IMR-90 (cell line): Measurements from ENCODE around the gene SORBS1. TPM values are rescaled to one million over a fixed set of nuclear protein-coding genes. Genes with fewer than 3 reads are reported as not detected.

Experiments
- ATAC-seq: fragments of 200-7000 bp; cut with Tn5 transposase; 2 replicates; pipeline ENCODE4 v1.9.1; 2020; ENCODE audit warnings: low read depth, mild to moderate bottlenecking, moderate library complexity
- BruUV-seq: library from RNA; stranded (reverse); fragments of 400-500 nt; replicated peaks from 2 replicates; lab custom pipeline; 2021; lab: Mats Ljungman, UMichigan
- CTCF ChIA-PET: fragments of 300-600 bp; formaldehyde crosslinking; extraction: SDS; loops from one replicate; lab custom pipeline; 2021; ENCODE audit warnings: antibody characterized with exemption; lab: Yijun Ruan, JAX
- POLR2A ChIA-PET: fragments of 300-600 bp; sonication (Branson Sonifier 250); formaldehyde crosslinking; loops from one replicate; lab custom pipeline; 2022; ENCODE audit warnings: antibody characterized with exemption; ENCODE audit not compliant: unreplicated experiment; lab: Charles Lee
- DNase-seq: peaks from one replicate; pipeline ENCODE4 v3.0.0; 2013
- H2AFZ ChIP-seq: replicated peaks from 2 replicates; pipeline ENCODE3; 2013; ENCODE audit warnings: low read length, mild to moderate bottlenecking; ENCODE audit not compliant: poor library complexity
- H2AK5ac ChIP-seq: 2 replicates; pipeline ENCODE4 v1.6.1; 2013; ENCODE audit warnings: low read depth, low read length, inconsistent platforms
- H2AK9ac ChIP-seq: replicated peaks from 2 replicates; pipeline ENCODE3; 2013; ENCODE audit warnings: mild to moderate bottlenecking, low read depth, low read length, moderate library complexity; ENCODE audit not compliant: poor library complexity
- H2BK120ac ChIP-seq: 2 replicates; pipeline ENCODE4 v1.6.1; 2013; ENCODE audit warnings: low read depth, low read length, inconsistent platforms
- H2BK15ac ChIP-seq: 3 replicates; pipeline ENCODE4 v1.6.1; 2013; ENCODE audit warnings: low read depth, low read length, inconsistent platforms
- H2BK20ac ChIP-seq: 2 replicates; pipeline ENCODE4 v1.6.1; 2013; ENCODE audit warnings: low read depth, mild to moderate bottlenecking, inconsistent platforms, low read length, moderate library complexity
- H2BK5ac ChIP-seq: 2 replicates; pipeline ENCODE4 v1.6.1; 2013; ENCODE audit warnings: mild to moderate bottlenecking, low read depth, low read length, inconsistent platforms; ENCODE audit not compliant: poor library complexity, severe bottlenecking
- H3K14ac ChIP-seq: replicated peaks from 2 replicates; pipeline ENCODE4 v1.6.1; 2013; ENCODE audit warnings: low read depth, low read length, inconsistent platforms
- H3K18ac ChIP-seq: 2 replicates; pipeline ENCODE4 v1.6.1; 2013; ENCODE audit warnings: low read depth, low read length, control low read depth
- H3K23ac ChIP-seq: 2 replicates; pipeline ENCODE4 v1.6.1; 2013; ENCODE audit warnings: low read depth, low read length, inconsistent platforms
- H3K27ac ChIP-seq: 2 replicates; pipeline ENCODE4 v1.5.1; 2013; ENCODE audit warnings: mild to moderate bottlenecking, control low read depth, low read length; ENCODE audit not compliant: insufficient read depth
- H3K27me3 ChIP-seq: 2 replicates; pipeline ENCODE4 v1.6.1; 2013; ENCODE audit warnings: low read length; ENCODE audit not compliant: control insufficient read depth, insufficient read depth
- H3K36me3 ChIP-seq: 2 replicates; pipeline ENCODE4 v1.6.1; 2013; ENCODE audit warnings: low read length, mixed read lengths; ENCODE audit not compliant: control insufficient read depth, insufficient read depth
- H3K4ac ChIP-seq: 2 replicates; pipeline ENCODE4 v1.6.1; 2013; ENCODE audit warnings: low read depth, low read length, inconsistent platforms
- H3K4me1 ChIP-seq: 2 replicates; pipeline ENCODE4 v1.6.1; 2013; ENCODE audit warnings: low read length, mixed read lengths; ENCODE audit not compliant: control insufficient read depth, insufficient read depth
- H3K4me2 ChIP-seq: 2 replicates; pipeline ENCODE4 v1.6.1; 2013; ENCODE audit warnings: low read depth, mild to moderate bottlenecking, control low read depth, low read length, moderate library complexity
- H3K4me3 ChIP-seq: 2 replicates; pipeline ENCODE4 v1.5.1; 2013; ENCODE audit warnings: low read depth, mild to moderate bottlenecking, control low read depth, low read length, moderate library complexity; ENCODE audit not compliant: insufficient read depth
- H3K56ac ChIP-seq: 2 replicates; pipeline ENCODE4 v1.6.1; 2013; ENCODE audit warnings: low read length, inconsistent platforms; ENCODE audit not compliant: insufficient read depth; ENCODE audit errors: extremely low read depth
- H3K79me1 ChIP-seq, 2 experiments: 2 replicates each; pipeline ENCODE4 v1.6.1; 2013; ENCODE audit warnings: low read length in 2 of 2, inconsistent platforms in 1 of 2, low read depth in 1 of 2
- H3K9ac ChIP-seq: 2 replicates; pipeline ENCODE4 v1.6.1; 2013; ENCODE audit warnings: low read depth, low read length, control low read depth
- H3K9me1 ChIP-seq: 2 replicates; pipeline ENCODE4 v1.6.1; 2013; ENCODE audit warnings: low read length, inconsistent platforms; ENCODE audit not compliant: insufficient read depth
- H3K9me3 ChIP-seq: 2 replicates; pipeline ENCODE4 v1.6.1; 2013; ENCODE audit warnings: low read length; ENCODE audit not compliant: control insufficient read depth, insufficient read depth
- H4K20me1 ChIP-seq: 2 replicates; pipeline ENCODE4 v1.6.1; 2013; ENCODE audit warnings: low read length, inconsistent platforms; ENCODE audit not compliant: insufficient read depth
- H4K5ac ChIP-seq: 2 replicates; pipeline ENCODE4 v1.6.1; 2013; ENCODE audit warnings: mild to moderate bottlenecking, low read depth, low read length, control low read depth
- H4K8ac ChIP-seq, 2 experiments: 2 replicates each; pipeline ENCODE4 v1.6.1; 2013; ENCODE audit warnings: low read depth in 2 of 2, low read length in 2 of 2, control low read depth in 1 of 2, inconsistent platforms in 1 of 2
- H4K91ac ChIP-seq: 2 replicates; pipeline ENCODE4 v1.6.1; 2013; ENCODE audit warnings: low read depth, low read length, inconsistent platforms; ENCODE audit not compliant: insufficient read depth
- BHLHE40 ChIP-seq: fragments of 150-350 bp; IDR thresholded peaks from 2 replicates; pipeline ENCODE4 v1.6.1; 2016; ENCODE audit warnings: mild to moderate bottlenecking, low read depth, low read length
- CEBPB ChIP-seq: IDR thresholded peaks from 2 replicates; pipeline ENCODE4 v1.6.1; 2012; ENCODE audit warnings: low read depth, low read length, improper control_type of control experiment
- CHD1 ChIP-seq: IDR thresholded peaks from 2 replicates; pipeline ENCODE4 v1.6.1; 2012; ENCODE audit warnings: low read depth, low read length, improper control_type of control experiment
- FOS ChIP-seq: fragments of 150-350 bp; IDR thresholded peaks from 2 replicates; pipeline ENCODE4 v1.6.1; 2016; ENCODE audit warnings: low read depth, low read length
- MAZ ChIP-seq: IDR thresholded peaks from 2 replicates; pipeline ENCODE4 v1.6.1; 2012; ENCODE audit warnings: low read depth, mild to moderate bottlenecking, low read length, improper control_type of control experiment, moderate library complexity, borderline replicate concordance
- MXI1 ChIP-seq: IDR thresholded peaks from 2 replicates; pipeline ENCODE4 v1.6.1; 2012; ENCODE audit warnings: low read depth, mild to moderate bottlenecking, low read length, moderate library complexity, borderline replicate concordance
- NFE2L2 ChIP-seq: fragments of 150-350 bp; IDR thresholded peaks from 2 replicates; pipeline ENCODE4 v1.6.1; 2016; ENCODE audit warnings: low read depth, mild to moderate bottlenecking, low read length
- POLR2A ChIP-seq: IDR thresholded peaks from 2 replicates; pipeline ENCODE4 v1.6.1; 2012; ENCODE audit warnings: mild to moderate bottlenecking, low read depth, low read length
- RAD21 ChIP-seq: IDR thresholded peaks from 2 replicates; pipeline ENCODE4 v1.6.1; 2012; ENCODE audit warnings: low read length, improper control_type of control experiment
- RCOR1 ChIP-seq: IDR thresholded peaks from 2 replicates; pipeline ENCODE4 v1.6.1; 2012; ENCODE audit warnings: mild to moderate bottlenecking, low read length, improper control_type of control experiment; ENCODE audit not compliant: insufficient replicate concordance
- RFX5 ChIP-seq: IDR thresholded peaks from 2 replicates; pipeline ENCODE4 v1.8.0; 2012; ENCODE audit warnings: low read depth, mild to moderate bottlenecking, low read length, moderate library complexity
- SMC3 ChIP-seq: fragments of 150-350 bp; IDR thresholded peaks from 2 replicates; pipeline ENCODE4 v1.6.1; 2016; ENCODE audit warnings: low read depth, mild to moderate bottlenecking, antibody characterized with exemption, low read length, moderate library complexity
- WGBS, 2 experiments: methylation state at CpG; one replicate each; pipeline versions ENCODE4 v1.1.5 to v1.1.7; 2013; ENCODE audit warnings: missing lambda C conversion rate in 2 of 2; ENCODE audit not compliant: insufficient read length in 1 of 2; ENCODE audit errors: extremely low coverage in 2 of 2; 5-methylcytosine and 5-hydroxymethylcytosine counted together
- dilution Hi-C: fragments of 300-500 bp; cut with HindIII; formaldehyde crosslinking; loops from one replicate; pipeline ENCODE4 v1.14.3; 2018; ENCODE audit warnings: low sequenced_read_pairs; ENCODE audit not compliant: unreplicated experiment
- in situ Hi-C: fragments of 300-500 bp; cut with MboI; formaldehyde crosslinking; loops from 3 replicates; pipeline ENCODE4 v1.14.3; 2019; ENCODE audit warnings: low sequenced_read_pairs, inconsistent platforms, mixed read lengths
- intact Hi-C: fragments of 100-400 bp; cut with micrococcal nuclease; formaldehyde crosslinking; loops from 2 replicates; pipeline ENCODE4 v1.10.0; 2022
- polyA plus RNA-seq, 3 experiments: library from polyadenylated mRNA; depleted of rRNA; stranded (reverse); fragments of >200 nt; gene quantifications; 2 replicates each; pipeline ENCODE4 v1.2.3, GENCODE V29; 2012; ENCODE audit warnings: low replicate concordance in 1 of 3
- total RNA-seq: library from RNA; depleted of rRNA; stranded (reverse); fragments of >200 nt; gene quantifications from 2 replicates; pipeline ENCODE4 v1.2.3, GENCODE V29; 2012
- TF ChIP-seq, protein P1 (sequence below): fragments of 150-350 bp; IDR thresholded peaks from 2 replicates; pipeline ENCODE4 v1.6.1; 2017; ENCODE audit warnings: mild to moderate bottlenecking, antibody characterized with exemption, low read length, low read depth
- TF ChIP-seq, protein P2 (sequence below): fragments of 150-350 bp; IDR thresholded peaks from 2 replicates; pipeline ENCODE4 v1.6.1; 2016; ENCODE audit warnings: low read depth, mild to moderate bottlenecking, low read length, moderate library complexity, borderline replicate concordance
- TF ChIP-seq, protein P3 (sequence below): conservative IDR thresholded peaks from 2 replicates; pipeline ENCODE4 v1.5.1; 2012; ENCODE audit warnings: mild to moderate bottlenecking, low read depth, low read length, improper control_type of control experiment

SORBS1 gene
- total and polyA plus RNA-seq, 2 of the 4 experiments (the other 2 are of a cell fraction) = 0.18 to 0.32 TPM

DNA sequence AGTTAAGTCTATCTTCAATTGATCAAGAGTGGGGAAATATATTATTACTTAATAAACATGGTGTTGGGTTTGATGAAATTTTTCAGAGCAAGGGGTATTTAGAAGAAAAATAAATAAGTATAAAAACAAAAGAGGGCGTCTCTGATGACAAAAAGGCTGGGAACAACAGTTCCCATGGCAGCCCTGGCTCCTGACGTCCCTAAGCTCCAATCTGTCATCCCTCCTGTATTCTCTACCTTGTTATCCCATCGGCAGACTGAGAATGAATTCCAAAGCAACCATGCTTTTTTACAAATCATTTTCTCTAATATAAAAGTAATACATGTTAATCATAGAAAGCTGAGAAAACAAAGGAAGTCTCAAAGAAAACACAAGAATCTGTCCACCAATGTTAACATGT, 55.5 kb downstream of the SORBS1 start:
- TF ChIP-seq, protein P1, sequence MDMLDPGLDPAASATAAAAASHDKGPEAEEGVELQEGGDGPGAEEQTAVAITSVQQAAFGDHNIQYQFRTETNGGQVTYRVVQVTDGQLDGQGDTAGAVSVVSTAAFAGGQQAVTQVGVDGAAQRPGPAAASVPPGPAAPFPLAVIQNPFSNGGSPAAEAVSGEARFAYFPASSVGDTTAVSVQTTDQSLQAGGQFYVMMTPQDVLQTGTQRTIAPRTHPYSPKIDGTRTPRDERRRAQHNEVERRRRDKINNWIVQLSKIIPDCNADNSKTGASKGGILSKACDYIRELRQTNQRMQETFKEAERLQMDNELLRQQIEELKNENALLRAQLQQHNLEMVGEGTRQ = no peak
- TF ChIP-seq NFE2L2 = no peak
- no peak for TF ChIP-seq RAD21
- TF ChIP-seq RCOR1 = no peak
- TF ChIP-seq RFX5 = no peak
- TF ChIP-seq MXI1 = no peak
- no peak for TF ChIP-seq MAZ
- TF ChIP-seq, protein P2, sequence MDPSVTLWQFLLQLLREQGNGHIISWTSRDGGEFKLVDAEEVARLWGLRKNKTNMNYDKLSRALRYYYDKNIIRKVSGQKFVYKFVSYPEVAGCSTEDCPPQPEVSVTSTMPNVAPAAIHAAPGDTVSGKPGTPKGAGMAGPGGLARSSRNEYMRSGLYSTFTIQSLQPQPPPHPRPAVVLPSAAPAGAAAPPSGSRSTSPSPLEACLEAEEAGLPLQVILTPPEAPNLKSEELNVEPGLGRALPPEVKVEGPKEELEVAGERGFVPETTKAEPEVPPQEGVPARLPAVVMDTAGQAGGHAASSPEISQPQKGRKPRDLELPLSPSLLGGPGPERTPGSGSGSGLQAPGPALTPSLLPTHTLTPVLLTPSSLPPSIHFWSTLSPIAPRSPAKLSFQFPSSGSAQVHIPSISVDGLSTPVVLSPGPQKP = no peak
- no peak for TF ChIP-seq CHD1
- no peak for TF ChIP-seq SMC3
- TF ChIP-seq BHLHE40 = no peak
- TF ChIP-seq POLR2A = no peak
- TF ChIP-seq CEBPB = no peak
- TF ChIP-seq, protein P3, sequence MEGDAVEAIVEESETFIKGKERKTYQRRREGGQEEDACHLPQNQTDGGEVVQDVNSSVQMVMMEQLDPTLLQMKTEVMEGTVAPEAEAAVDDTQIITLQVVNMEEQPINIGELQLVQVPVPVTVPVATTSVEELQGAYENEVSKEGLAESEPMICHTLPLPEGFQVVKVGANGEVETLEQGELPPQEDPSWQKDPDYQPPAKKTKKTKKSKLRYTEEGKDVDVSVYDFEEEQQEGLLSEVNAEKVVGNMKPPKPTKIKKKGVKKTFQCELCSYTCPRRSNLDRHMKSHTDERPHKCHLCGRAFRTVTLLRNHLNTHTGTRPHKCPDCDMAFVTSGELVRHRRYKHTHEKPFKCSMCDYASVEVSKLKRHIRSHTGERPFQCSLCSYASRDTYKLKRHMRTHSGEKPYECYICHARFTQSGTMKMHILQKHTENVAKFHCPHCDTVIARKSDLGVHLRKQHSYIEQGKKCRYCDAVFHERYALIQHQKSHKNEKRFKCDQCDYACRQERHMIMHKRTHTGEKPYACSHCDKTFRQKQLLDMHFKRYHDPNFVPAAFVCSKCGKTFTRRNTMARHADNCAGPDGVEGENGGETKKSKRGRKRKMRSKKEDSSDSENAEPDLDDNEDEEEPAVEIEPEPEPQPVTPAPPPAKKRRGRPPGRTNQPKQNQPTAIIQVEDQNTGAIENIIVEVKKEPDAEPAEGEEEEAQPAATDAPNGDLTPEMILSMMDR = no peak
- TF ChIP-seq FOS = no peak

More for the DNA sequence above, 55.5 kb downstream of the SORBS1 start:
- Histone ChIP-seq H3K4me2 (no peak overlapping the region), H3K18ac (no peak overlapping the region), H4K20me1 (no peaks in the 10 kb centered on the region), H3K79me1 (no peaks in the 10 kb centered on the region), H3K9me3 (no peaks in the 10 kb centered on the region), H2AK5ac (no peak overlapping the region), H3K4me1 (0 out of 2 replicates have a peak, but pooled peaks cover 2% of the 10 kb centered on the region), H3K9ac (no peak overlapping the region), H2BK5ac (no peak overlapping the region), H3K23ac (no peak overlapping the region), H2BK120ac (no peak overlapping the region), H3K4me3 (no peak overlapping the region), H4K5ac (no peak overlapping the region), H3K4ac (no peak overlapping the region), H3K56ac (no peak overlapping the region), H3K9me1 (no peaks in the 10 kb centered on the region), H3K14ac (no peak overlapping the region), H2AFZ (no peak overlapping the region), H2AK9ac (no peak overlapping the region), H2BK20ac (no peak overlapping the region), H2BK15ac (no peak overlapping the region), H3K27ac (no peak overlapping the region), H3K36me3 (no peaks in the 10 kb centered on the region), H4K91ac (no peak overlapping the region), H4K8ac (no peak overlapping the region), H3K27me3 (no peaks in the 10 kb centered on the region)
- no TSS peak for BruUV-seq
- ChIA-PET CTCF (no interaction called here), POLR2A (no interaction called here)
- no peak for DNase-seq
- WGBS, 2 experiments = no CpG with 5 or more reads among the region's 3 CpGs
- dilution Hi-C loops = no loop called here
- in situ Hi-C loops = no loop called here
- ATAC-seq = no peak
- intact Hi-C loops = no loop called here
